IMR-90 (cell line): ENCODE data around the gene NCSTN. TPM values are rescaled to one million over a fixed set of nuclear protein-coding genes. Genes with fewer than 3 reads are reported as not detected.

Experiments used
- ATAC-seq: fragments of 200-7000 bp; cut with Tn5 transposase; 2 replicates; pipeline ENCODE4 v1.9.1; 2020; ENCODE audit warnings: low read depth, mild to moderate bottlenecking, moderate library complexity
- BruUV-seq: library from RNA; stranded (reverse); fragments of 400-500 nt; replicated peaks from 2 replicates; lab custom pipeline; 2021; lab: Mats Ljungman, UMichigan
- CTCF ChIA-PET: fragments of 300-600 bp; formaldehyde crosslinking; extraction: SDS; loops from one replicate; lab custom pipeline; 2021; ENCODE audit warnings: antibody characterized with exemption; lab: Yijun Ruan, JAX
- POLR2A ChIA-PET: fragments of 300-600 bp; sonication (Branson Sonifier 250); formaldehyde crosslinking; loops from one replicate; lab custom pipeline; 2022; ENCODE audit warnings: antibody characterized with exemption; ENCODE audit not compliant: unreplicated experiment; lab: Charles Lee
- DNase-seq: peaks from one replicate; pipeline ENCODE4 v3.0.0; 2013
- H2AFZ ChIP-seq: replicated peaks from 2 replicates; pipeline ENCODE3; 2013; ENCODE audit warnings: low read length, mild to moderate bottlenecking; ENCODE audit not compliant: poor library complexity
- H2AK5ac ChIP-seq: 2 replicates; pipeline ENCODE4 v1.6.1; 2013; ENCODE audit warnings: low read depth, low read length, inconsistent platforms
- H2AK9ac ChIP-seq: replicated peaks from 2 replicates; pipeline ENCODE3; 2013; ENCODE audit warnings: mild to moderate bottlenecking, low read depth, low read length, moderate library complexity; ENCODE audit not compliant: poor library complexity
- H2BK120ac ChIP-seq: 2 replicates; pipeline ENCODE4 v1.6.1; 2013; ENCODE audit warnings: low read depth, low read length, inconsistent platforms
- H2BK15ac ChIP-seq: 3 replicates; pipeline ENCODE4 v1.6.1; 2013; ENCODE audit warnings: low read depth, low read length, inconsistent platforms
- H2BK20ac ChIP-seq: 2 replicates; pipeline ENCODE4 v1.6.1; 2013; ENCODE audit warnings: low read depth, mild to moderate bottlenecking, inconsistent platforms, low read length, moderate library complexity
- H2BK5ac ChIP-seq: 2 replicates; pipeline ENCODE4 v1.6.1; 2013; ENCODE audit warnings: mild to moderate bottlenecking, low read depth, low read length, inconsistent platforms; ENCODE audit not compliant: poor library complexity, severe bottlenecking
- H3K14ac ChIP-seq: replicated peaks from 2 replicates; pipeline ENCODE4 v1.6.1; 2013; ENCODE audit warnings: low read depth, low read length, inconsistent platforms
- H3K18ac ChIP-seq: 2 replicates; pipeline ENCODE4 v1.6.1; 2013; ENCODE audit warnings: low read depth, low read length, control low read depth
- H3K23ac ChIP-seq: 2 replicates; pipeline ENCODE4 v1.6.1; 2013; ENCODE audit warnings: low read depth, low read length, inconsistent platforms
- H3K27ac ChIP-seq: 2 replicates; pipeline ENCODE4 v1.5.1; 2013; ENCODE audit warnings: mild to moderate bottlenecking, control low read depth, low read length; ENCODE audit not compliant: insufficient read depth
- H3K27me3 ChIP-seq: 2 replicates; pipeline ENCODE4 v1.6.1; 2013; ENCODE audit warnings: low read length; ENCODE audit not compliant: control insufficient read depth, insufficient read depth
- H3K36me3 ChIP-seq: 2 replicates; pipeline ENCODE4 v1.6.1; 2013; ENCODE audit warnings: low read length, mixed read lengths; ENCODE audit not compliant: control insufficient read depth, insufficient read depth
- H3K4ac ChIP-seq: 2 replicates; pipeline ENCODE4 v1.6.1; 2013; ENCODE audit warnings: low read depth, low read length, inconsistent platforms
- H3K4me1 ChIP-seq: 2 replicates; pipeline ENCODE4 v1.6.1; 2013; ENCODE audit warnings: low read length, mixed read lengths; ENCODE audit not compliant: control insufficient read depth, insufficient read depth
- H3K4me2 ChIP-seq: 2 replicates; pipeline ENCODE4 v1.6.1; 2013; ENCODE audit warnings: low read depth, mild to moderate bottlenecking, control low read depth, low read length, moderate library complexity
- H3K4me3 ChIP-seq: 2 replicates; pipeline ENCODE4 v1.5.1; 2013; ENCODE audit warnings: low read depth, mild to moderate bottlenecking, control low read depth, low read length, moderate library complexity; ENCODE audit not compliant: insufficient read depth
- H3K56ac ChIP-seq: 2 replicates; pipeline ENCODE4 v1.6.1; 2013; ENCODE audit warnings: low read length, inconsistent platforms; ENCODE audit not compliant: insufficient read depth; ENCODE audit errors: extremely low read depth
- H3K79me1 ChIP-seq, 2 experiments: 2 replicates each; pipeline ENCODE4 v1.6.1; 2013; ENCODE audit warnings: low read length in 2 of 2, inconsistent platforms in 1 of 2, low read depth in 1 of 2
- H3K9ac ChIP-seq: 2 replicates; pipeline ENCODE4 v1.6.1; 2013; ENCODE audit warnings: low read depth, low read length, control low read depth
- H3K9me1 ChIP-seq: 2 replicates; pipeline ENCODE4 v1.6.1; 2013; ENCODE audit warnings: low read length, inconsistent platforms; ENCODE audit not compliant: insufficient read depth
- H3K9me3 ChIP-seq: 2 replicates; pipeline ENCODE4 v1.6.1; 2013; ENCODE audit warnings: low read length; ENCODE audit not compliant: control insufficient read depth, insufficient read depth
- H4K20me1 ChIP-seq: 2 replicates; pipeline ENCODE4 v1.6.1; 2013; ENCODE audit warnings: low read length, inconsistent platforms; ENCODE audit not compliant: insufficient read depth
- H4K5ac ChIP-seq: 2 replicates; pipeline ENCODE4 v1.6.1; 2013; ENCODE audit warnings: mild to moderate bottlenecking, low read depth, low read length, control low read depth
- H4K8ac ChIP-seq, 2 experiments: 2 replicates each; pipeline ENCODE4 v1.6.1; 2013; ENCODE audit warnings: low read depth in 2 of 2, low read length in 2 of 2, control low read depth in 1 of 2, inconsistent platforms in 1 of 2
- H4K91ac ChIP-seq: 2 replicates; pipeline ENCODE4 v1.6.1; 2013; ENCODE audit warnings: low read depth, low read length, inconsistent platforms; ENCODE audit not compliant: insufficient read depth
- BHLHE40 ChIP-seq: fragments of 150-350 bp; IDR thresholded peaks from 2 replicates; pipeline ENCODE4 v1.6.1; 2016; ENCODE audit warnings: mild to moderate bottlenecking, low read depth, low read length
- CEBPB ChIP-seq: IDR thresholded peaks from 2 replicates; pipeline ENCODE4 v1.6.1; 2012; ENCODE audit warnings: low read depth, low read length, improper control_type of control experiment
- CHD1 ChIP-seq: IDR thresholded peaks from 2 replicates; pipeline ENCODE4 v1.6.1; 2012; ENCODE audit warnings: low read depth, low read length, improper control_type of control experiment
- FOS ChIP-seq: fragments of 150-350 bp; IDR thresholded peaks from 2 replicates; pipeline ENCODE4 v1.6.1; 2016; ENCODE audit warnings: low read depth, low read length
- MAFK ChIP-seq: IDR thresholded peaks from 2 replicates; pipeline ENCODE4 v1.6.1; 2012; ENCODE audit warnings: low read depth, low read length, improper control_type of control experiment
- MAZ ChIP-seq: IDR thresholded peaks from 2 replicates; pipeline ENCODE4 v1.6.1; 2012; ENCODE audit warnings: low read depth, mild to moderate bottlenecking, low read length, improper control_type of control experiment, moderate library complexity, borderline replicate concordance
- MXI1 ChIP-seq: IDR thresholded peaks from 2 replicates; pipeline ENCODE4 v1.6.1; 2012; ENCODE audit warnings: low read depth, mild to moderate bottlenecking, low read length, moderate library complexity, borderline replicate concordance
- NFE2L2 ChIP-seq: fragments of 150-350 bp; IDR thresholded peaks from 2 replicates; pipeline ENCODE4 v1.6.1; 2016; ENCODE audit warnings: low read depth, mild to moderate bottlenecking, low read length
- POLR2A ChIP-seq: IDR thresholded peaks from 2 replicates; pipeline ENCODE4 v1.6.1; 2012; ENCODE audit warnings: mild to moderate bottlenecking, low read depth, low read length
- RFX5 ChIP-seq: IDR thresholded peaks from 2 replicates; pipeline ENCODE4 v1.8.0; 2012; ENCODE audit warnings: low read depth, mild to moderate bottlenecking, low read length, moderate library complexity
- SMC3 ChIP-seq: fragments of 150-350 bp; IDR thresholded peaks from 2 replicates; pipeline ENCODE4 v1.6.1; 2016; ENCODE audit warnings: low read depth, mild to moderate bottlenecking, antibody characterized with exemption, low read length, moderate library complexity
- USF2 ChIP-seq: fragments of 150-350 bp; IDR thresholded peaks from 2 replicates; pipeline ENCODE4 v1.6.1; 2017; ENCODE audit warnings: mild to moderate bottlenecking, antibody characterized with exemption, low read length, low read depth
- WGBS, 2 experiments: methylation state at CpG; one replicate each; pipeline versions ENCODE4 v1.1.5 to v1.1.7; 2013; ENCODE audit warnings: missing lambda C conversion rate in 2 of 2; ENCODE audit not compliant: insufficient read length in 1 of 2; ENCODE audit errors: extremely low coverage in 2 of 2; 5-methylcytosine and 5-hydroxymethylcytosine counted together
- dilution Hi-C: fragments of 300-500 bp; cut with HindIII; formaldehyde crosslinking; loops from one replicate; pipeline ENCODE4 v1.14.3; 2018; ENCODE audit warnings: low sequenced_read_pairs; ENCODE audit not compliant: unreplicated experiment
- in situ Hi-C: fragments of 300-500 bp; cut with MboI; formaldehyde crosslinking; loops from 3 replicates; pipeline ENCODE4 v1.14.3; 2019; ENCODE audit warnings: low sequenced_read_pairs, inconsistent platforms, mixed read lengths
- intact Hi-C: fragments of 100-400 bp; cut with micrococcal nuclease; formaldehyde crosslinking; loops from 2 replicates; pipeline ENCODE4 v1.10.0; 2022
- polyA plus RNA-seq, 3 experiments: library from polyadenylated mRNA; depleted of rRNA; stranded (reverse); fragments of >200 nt; gene quantifications; 2 replicates each; pipeline ENCODE4 v1.2.3, GENCODE V29; 2012; ENCODE audit warnings: low replicate concordance in 1 of 3
- total RNA-seq: library from RNA; depleted of rRNA; stranded (reverse); fragments of >200 nt; gene quantifications from 2 replicates; pipeline ENCODE4 v1.2.3, GENCODE V29; 2012
- TF ChIP-seq, protein P1 (sequence below): conservative IDR thresholded peaks from 2 replicates; pipeline ENCODE4 v1.5.1; 2012; ENCODE audit warnings: mild to moderate bottlenecking, low read depth, low read length, improper control_type of control experiment

NCSTN gene
- total and polyA plus RNA-seq, 2 of the 4 experiments (the other 2 are of a cell fraction): 60.2 to 182 TPM

DNA sequence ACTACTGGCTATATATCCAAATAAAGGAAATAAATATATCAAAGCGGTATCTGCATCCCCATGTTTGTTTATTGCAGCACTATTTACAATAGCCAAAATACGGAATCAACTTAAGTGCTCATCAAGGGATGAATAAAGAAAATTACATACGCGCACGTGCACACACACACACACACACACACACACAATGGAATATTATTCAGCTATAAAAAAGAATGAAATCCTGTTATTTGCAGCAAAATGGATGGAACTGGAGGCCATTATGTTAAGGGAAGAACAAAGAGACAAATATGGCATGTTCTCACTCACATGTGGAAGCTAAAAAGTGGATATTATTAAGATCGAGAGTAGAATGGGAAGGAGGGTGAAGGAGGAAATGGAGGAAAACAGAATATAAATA lies 20.4 kb upstream of the NCSTN start:
- Histone ChIP-seq H4K91ac (no peak overlapping the region), H3K4me1 (no peaks in the 10 kb centered on the region; the same call in 1 of the 2 replicates), H4K20me1 (peaks cover 41% of the 10 kb centered on the region), H4K5ac (no peak overlapping the region), H3K23ac (no peak overlapping the region), H3K18ac (no peak overlapping the region), H3K9me3 (no peaks in the 10 kb centered on the region), H3K27ac (no peak overlapping the region), H3K27me3 (no peaks in the 10 kb centered on the region), H3K4me3 (no peak overlapping the region), H2BK120ac (no peak overlapping the region), H3K4me2 (no peak overlapping the region), H3K4ac (no peak overlapping the region), H2BK20ac (no peak overlapping the region), H4K8ac (no peak overlapping the region), H3K9ac (no peak overlapping the region), H3K56ac (no peak overlapping the region), H2AK9ac (no peak overlapping the region), H3K9me1 (no peaks in the 10 kb centered on the region; the same call in 1 of the 2 replicates), H2AFZ (no peak overlapping the region), H3K14ac (no peak overlapping the region), H2AK5ac (no peak overlapping the region), H3K79me1 (peaks cover 3 to 20% of the 10 kb centered on the region in 2 experiments; a peak in 3 of 4 replicates), H2BK15ac (no peak overlapping the region), H3K36me3 (peaks cover 43% of the 10 kb centered on the region), H2BK5ac (no peak overlapping the region)
- dilution Hi-C loops: no loop called here
- CTCF ChIA-PET: no interaction called here
- BruUV-seq: no TSS peak
- no peak for TF ChIP-seq MAFK
- no peak for TF ChIP-seq BHLHE40
- no peak for TF ChIP-seq FOS
- TF ChIP-seq CHD1: no peak
- no peak for TF ChIP-seq CEBPB
- TF ChIP-seq NFE2L2: no peak
- no peak for TF ChIP-seq MXI1
- TF ChIP-seq, protein P1, sequence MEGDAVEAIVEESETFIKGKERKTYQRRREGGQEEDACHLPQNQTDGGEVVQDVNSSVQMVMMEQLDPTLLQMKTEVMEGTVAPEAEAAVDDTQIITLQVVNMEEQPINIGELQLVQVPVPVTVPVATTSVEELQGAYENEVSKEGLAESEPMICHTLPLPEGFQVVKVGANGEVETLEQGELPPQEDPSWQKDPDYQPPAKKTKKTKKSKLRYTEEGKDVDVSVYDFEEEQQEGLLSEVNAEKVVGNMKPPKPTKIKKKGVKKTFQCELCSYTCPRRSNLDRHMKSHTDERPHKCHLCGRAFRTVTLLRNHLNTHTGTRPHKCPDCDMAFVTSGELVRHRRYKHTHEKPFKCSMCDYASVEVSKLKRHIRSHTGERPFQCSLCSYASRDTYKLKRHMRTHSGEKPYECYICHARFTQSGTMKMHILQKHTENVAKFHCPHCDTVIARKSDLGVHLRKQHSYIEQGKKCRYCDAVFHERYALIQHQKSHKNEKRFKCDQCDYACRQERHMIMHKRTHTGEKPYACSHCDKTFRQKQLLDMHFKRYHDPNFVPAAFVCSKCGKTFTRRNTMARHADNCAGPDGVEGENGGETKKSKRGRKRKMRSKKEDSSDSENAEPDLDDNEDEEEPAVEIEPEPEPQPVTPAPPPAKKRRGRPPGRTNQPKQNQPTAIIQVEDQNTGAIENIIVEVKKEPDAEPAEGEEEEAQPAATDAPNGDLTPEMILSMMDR: no peak
- no peak for TF ChIP-seq POLR2A
- no peak for TF ChIP-seq SMC3
- TF ChIP-seq MAZ: no peak
- no peak for TF ChIP-seq USF2
- no peak for TF ChIP-seq RFX5
- POLR2A ChIA-PET: no interaction called here
- intact Hi-C loops: no loop called here
- ATAC-seq (no peak), DNase-seq (no peak)
- in situ Hi-C loops: no loop called here
- WGBS, 2 experiments: no CpG with 5 or more reads among the region's 6 CpGs
